ENCODE data around the gene WDFY4. TPM values are rescaled to one million over a fixed set of nuclear protein-coding genes. Genes with fewer than 3 reads are reported as not detected.

Gene WDFY4
- total RNA-seq, 1 experiment from 2014 or later: not detected

DNA sequence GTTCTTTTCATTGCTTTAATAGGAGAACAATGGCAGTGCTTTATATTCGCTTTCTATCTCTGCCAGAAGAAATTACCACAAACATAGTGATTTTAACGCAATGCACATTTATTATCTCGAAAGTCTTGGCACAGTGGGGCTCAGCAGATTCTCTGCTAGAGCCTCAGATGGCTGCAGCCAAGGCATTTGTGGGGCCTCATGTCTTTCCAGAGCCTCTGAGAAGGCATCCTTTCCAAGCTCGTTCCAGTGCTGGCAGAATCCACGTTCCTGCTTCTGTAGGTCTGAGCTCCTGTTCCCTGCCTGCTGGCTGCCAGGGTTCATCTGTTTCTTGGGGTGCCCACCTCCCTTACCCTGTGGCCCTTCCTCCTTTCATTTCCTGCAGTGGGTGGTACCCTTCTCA, 194.8 kb downstream of the WDFY4 start:
- no peak for DNase-seq (ENCODE audit: low read depth)

DNA sequence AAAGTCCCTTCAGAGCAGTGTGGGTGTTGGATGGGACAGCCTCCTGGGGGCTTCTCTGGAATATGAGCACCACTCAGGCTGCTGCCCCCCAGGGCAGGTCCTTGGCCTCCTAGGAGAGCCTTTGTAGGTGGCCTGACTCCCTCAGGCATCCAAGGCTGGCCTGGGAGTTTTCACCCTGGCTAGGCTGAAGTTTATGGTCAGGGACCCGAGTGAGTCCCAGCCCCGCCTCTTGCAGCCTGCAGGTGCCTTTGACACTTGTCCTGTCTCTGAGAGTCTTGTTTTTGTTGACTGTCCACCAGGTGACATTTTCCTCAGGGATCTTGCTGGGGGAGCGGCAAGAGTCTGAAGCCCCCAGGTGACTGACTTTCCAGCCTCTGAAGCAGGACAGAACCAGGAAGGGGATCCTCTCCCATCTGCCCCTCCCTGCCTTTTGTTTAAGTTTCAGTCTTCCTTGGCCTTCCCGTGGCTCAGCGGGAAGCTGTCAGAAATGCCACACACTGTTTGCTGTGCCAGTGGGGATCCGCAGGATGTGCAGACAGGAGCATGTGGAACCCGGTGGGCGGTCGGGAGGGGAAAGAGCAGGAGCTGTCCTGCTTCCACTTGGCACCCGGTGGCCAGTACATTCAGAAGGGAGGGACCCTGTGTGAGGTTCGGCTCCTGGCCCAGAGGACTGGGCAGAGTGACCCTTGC, 195.5 kb downstream of the WDFY4 start:
- DNase-seq (ENCODE audit: low read depth): no peak

DNA sequence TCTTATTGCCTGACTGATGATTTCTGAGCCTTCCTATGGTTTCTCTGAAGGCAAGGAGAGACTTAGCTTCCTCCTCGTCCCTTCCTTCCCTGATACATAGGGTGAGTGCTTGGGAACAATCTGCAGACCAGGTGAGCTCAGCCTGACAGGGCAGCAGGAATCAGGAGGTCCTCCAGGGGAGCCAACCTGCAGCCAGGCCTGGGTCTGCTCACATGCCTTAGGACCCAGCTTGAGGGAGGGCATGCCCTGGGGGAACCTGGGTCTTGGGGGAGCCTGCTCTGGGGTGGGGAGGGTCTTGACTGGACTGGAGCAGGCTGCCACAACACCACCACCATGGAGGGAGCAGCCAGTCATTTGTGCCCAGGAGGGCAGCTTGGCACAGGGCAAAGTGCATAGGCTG, 197.3 kb downstream of the WDFY4 start:
- no peak for DNase-seq (ENCODE audit: low read depth)

DNA sequence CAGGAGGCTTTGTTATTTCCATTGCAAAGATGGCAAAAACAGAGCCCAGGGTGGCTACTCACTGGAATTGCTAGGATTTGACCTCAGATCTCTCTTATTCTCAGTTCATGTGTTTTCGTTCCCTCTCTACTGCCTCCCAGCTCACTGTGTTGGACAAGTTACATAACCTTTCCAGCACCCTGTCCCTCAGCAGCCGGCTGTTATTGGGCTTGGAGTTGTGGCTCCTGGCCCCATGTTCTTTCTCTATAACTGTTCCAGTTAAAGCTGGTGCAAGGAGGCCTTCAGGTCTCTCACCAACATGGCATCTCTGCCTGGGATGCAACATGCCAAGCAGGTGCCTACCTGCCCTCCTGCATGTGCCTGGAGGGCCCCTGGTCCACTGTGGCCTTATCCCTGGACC, 198.2 kb downstream of the WDFY4 start:
- no peak for DNase-seq (ENCODE audit: low read depth)

DNA sequence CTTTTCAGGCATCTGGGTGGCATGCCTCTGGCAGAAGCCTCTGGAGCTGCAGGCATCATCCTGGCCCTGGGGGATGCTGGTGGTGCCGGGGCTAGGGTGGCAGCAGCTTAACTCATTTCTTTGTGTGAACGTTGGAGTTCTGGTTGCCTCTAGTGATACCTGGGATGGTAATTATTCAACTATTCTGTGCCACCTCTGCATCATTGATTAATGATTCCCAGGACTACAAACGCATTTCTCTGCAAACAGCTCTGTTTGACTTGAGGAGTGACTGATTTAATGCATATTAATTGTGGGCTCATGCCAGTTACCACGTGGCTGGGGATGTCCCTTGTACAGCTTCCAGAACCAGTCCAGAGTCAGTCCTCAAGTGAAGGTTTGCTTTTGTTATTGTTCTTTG, 199.0 kb downstream of the WDFY4 start:
- no peak for DNase-seq (ENCODE audit: low read depth)

DNA sequence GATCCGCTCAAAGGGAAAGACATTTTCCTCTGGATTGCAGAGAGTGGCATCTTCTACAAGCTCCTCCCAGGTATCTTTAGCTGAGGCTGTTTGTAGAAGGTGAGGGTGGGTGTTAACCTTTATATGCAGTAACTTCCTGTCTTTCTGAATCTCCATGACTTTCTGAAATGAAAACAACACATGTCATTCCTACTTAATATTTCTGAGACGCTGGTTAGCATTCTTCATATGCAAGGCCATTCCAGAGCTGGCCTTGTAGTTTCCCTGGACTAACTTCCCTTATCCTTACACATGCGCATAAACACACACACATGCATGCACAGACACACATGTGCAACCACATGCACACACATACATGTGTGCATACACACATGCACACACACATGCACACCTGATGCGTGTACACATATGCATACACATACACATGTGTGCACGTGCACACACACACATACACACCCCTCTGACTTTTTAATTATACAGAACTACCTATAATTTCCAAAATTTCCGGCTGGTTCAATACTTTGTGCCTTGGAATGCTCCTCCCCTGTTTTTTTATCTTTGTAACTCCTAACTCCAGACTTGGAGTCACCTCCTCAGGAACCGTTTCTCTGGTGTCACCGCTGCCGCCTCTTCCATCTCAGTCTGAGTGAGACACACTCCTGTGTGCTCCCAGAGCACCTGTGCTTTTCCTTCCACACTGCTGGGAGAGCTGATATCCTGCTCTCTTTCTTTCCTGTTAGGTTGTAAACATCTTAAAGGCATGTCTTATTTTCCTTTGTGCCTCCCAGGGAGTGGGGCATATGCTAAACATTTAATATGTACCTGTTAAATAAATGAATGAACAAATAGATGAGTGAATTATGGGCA, 199.7 kb downstream of the WDFY4 start:
- no peak for DNase-seq (ENCODE audit: low read depth)

DNA sequence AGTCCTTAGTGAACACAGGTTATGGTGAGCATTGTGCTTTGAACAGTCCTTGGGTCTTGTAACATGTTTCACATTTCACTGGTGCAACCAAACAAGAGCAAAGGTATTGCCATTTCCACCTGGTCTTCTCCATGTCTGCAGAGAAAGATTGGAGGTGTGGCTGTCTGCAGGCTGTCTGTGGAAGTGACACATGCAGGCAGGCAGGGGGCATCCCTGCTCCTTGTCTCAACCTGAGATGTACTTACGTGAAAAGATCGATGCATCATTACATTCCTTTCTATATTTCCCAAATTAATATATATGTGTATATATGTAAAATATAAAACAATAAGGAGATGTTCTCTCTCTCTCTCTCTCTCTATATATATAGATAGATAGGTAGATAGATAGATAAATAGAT, 200.7 kb downstream of the WDFY4 start:
- DNase-seq (ENCODE audit: low read depth): no peak

DNA sequence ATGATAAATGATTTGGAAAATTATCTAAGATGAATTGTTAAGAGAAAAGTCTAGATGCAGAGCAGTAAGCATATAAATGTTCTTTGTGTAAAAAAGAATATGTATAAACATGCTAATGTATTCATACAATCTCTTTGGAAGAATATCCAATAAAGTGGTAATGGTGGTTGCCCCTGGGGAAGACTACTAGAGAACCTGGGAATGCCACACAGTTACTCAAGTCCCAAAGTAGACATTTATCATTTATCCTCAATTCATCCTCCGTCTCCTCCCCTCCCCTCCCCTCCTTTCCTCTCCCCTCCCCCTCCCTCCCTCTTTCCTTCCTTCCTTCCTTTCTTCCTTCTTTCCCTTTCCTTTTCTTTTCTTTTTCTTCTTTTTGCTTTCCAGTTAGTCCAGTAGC, 203.3 kb downstream of the WDFY4 start:
- no peak for DNase-seq (ENCODE audit: low read depth)

DNA sequence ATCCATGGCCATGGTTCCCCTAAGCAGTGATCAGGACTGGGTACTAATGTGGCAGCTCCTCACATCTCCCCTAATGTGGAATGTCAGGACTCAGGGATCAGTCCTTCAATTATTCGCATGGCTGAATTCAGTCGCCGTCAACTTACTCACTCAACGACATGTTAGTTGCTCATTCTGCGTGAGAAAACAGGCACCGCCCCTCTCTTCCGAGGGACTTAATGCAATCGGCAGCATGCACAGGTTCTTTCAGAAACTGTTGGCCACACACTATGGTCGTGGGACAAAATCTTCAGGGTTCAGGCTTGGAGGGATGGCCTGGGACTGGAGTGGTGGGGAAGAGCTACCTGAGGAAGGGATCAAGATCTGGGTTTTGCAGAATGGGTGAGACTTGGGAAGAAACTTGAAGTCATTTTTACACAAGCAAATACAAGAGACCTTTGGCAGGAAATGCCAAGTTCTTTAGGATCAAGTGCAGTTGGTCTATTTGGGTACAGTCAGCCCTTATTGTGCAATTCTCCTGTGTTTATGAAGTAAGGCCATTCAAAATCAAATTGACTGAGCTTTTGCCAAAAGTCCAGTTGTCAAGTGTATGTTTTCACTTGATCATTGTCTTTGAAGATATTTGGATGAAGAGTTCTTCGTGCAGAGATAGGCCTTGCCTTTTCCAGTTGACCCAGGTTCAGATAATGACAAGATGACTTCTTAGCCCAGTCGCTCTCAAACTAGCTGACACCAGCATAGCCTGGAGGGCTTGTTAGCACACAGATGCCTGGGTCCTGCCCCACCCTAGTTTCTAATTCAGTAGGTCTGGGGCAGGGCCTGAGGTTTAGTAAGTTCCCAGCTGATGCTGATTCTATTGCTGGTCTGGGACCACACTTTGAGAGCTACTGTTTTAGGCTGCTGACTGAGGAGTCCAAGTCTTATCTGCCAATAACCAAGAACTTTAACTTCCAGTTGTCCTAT, 206.5 kb downstream of the WDFY4 start:
- no peak for DNase-seq (ENCODE audit: low read depth)

DNA sequence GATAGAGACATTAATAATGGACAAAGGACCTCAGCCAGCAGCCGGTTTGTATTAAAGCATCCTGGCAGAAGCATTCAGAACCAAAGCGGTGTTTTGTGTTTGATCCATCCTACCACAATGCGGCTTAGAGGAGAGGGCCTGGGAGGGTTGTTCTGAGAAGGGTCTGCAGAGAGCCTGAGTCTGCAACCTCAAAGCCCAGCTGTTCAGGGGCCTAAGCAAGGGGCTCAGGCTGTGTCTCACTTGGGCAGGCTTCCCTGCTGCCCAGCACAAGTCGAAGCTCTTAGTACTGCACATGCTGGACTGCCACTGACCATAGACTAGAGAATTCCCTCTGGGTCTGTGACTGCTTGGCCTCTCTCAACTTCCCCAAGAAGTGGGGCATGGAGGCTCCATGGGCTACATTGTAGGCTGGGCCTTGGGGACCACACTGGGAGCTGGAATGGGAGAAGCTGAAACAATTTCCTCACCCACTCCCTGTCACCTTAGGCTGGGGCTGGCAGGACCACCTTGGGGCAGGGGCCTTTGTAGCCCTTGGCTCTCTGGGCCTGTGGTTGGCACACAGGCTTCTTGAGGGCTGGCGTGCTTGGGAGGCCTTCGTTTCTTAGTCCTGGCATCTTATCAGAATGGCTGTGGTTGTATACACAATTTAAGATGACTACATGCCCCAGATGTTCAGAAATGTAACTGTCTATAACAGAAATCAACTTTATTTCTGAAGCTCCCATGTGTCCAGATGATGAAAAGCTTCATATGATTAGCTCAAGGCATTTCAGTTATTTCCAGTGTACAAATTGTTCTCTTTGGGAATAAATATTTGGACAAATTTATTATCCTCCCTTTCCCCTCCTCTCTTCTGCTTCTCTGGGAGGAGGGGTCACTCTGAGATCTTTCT, 210.5 kb downstream of the WDFY4 start:
- no peak for DNase-seq (ENCODE audit: low read depth)

DNA sequence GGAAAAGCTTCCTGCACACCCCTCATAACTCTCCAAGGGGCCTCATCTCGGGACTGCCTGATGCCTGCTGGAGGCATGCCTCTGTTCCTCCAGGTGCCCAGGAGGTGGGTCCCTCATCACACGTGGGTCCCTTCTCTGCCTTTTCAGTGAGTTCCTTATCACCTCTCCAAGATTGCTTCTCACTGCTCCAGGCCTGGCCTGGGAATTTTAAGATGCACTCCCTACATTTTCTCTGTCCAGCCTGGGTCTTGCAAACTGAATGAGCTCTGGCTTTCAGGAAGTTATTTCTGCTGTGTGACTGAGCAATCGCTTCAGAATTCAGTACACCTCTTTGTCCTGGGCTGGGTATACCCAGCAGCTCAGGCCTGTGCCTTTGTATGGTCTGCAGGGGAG, 211.1 kb downstream of the WDFY4 start:
- DNase-seq (ENCODE audit: low read depth): no peak

DNA sequence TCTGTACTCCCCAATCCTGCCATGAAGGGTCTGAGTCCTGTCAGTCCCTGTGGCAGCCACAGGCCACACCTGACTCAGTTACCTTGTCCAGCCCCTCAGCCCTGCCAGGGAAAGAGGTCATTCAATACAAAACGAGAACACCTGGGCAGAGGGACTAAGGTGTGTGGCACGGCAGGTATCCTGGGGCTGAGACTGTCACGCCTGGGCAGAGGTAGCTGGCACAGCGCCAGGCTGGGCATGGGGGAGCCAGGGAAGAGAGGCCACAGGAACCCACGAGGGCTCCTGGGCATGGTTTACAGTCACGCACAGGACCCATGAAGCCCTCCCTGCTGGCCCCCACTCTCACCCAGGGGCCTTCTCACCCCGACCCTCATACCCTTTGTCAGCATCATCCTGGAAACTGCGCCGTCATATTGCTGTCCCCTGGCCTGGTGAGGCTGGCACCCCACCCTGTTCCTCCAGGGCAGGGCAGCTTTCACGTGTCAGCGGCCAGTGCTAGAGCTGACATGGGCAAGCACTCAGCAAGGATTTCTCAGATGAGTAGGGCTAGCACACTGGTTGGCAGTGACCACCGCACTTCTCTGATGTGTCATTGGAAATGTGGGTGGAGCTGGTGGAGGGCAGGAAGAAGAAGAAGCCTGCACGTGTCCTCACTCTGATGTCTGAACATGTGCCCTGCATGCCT, 212.2 kb downstream of the WDFY4 start:
- DNase-seq (ENCODE audit: low read depth): no peak

DNA sequence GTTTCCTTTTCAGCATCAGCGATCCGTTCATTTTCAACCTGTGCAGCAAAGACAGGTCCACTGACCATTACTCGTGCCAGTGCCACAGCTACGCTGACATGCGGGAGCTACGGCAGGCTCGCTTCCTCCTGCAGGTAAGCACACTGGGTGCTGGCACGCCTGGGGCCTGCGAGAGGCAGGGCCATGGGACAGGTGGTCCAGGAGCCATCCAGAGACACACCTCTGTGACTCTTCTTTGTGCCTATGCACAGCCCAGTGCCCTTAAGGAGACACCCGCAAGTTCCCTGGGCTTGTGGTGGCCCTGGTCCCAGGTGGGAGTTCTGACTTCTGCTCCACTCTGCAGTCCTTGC, 212.7 kb downstream of the WDFY4 start:
- no peak for DNase-seq (ENCODE audit: low read depth)

DNA sequence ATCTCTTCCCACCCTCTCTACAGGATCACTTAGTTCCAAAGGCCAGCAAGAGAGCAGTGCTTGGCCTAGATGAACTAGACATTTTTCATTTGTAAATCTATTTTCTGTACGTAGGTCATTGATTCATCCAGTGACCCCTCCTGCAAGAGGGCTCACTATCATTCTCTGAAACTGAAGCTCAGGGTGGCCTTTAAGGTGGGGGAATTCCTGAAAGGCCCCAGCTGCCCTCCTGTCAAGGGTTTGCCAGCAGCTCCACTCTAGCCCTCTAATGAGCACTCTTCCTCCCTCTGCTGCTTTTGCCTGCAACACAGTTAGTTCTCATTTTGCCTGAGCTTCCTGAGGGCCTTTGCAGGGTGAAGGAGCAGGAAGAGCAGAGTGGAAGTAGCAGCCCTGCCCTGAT, 213.8 kb downstream of the WDFY4 start:
- DNase-seq (ENCODE audit: low read depth): no peak

DNA sequence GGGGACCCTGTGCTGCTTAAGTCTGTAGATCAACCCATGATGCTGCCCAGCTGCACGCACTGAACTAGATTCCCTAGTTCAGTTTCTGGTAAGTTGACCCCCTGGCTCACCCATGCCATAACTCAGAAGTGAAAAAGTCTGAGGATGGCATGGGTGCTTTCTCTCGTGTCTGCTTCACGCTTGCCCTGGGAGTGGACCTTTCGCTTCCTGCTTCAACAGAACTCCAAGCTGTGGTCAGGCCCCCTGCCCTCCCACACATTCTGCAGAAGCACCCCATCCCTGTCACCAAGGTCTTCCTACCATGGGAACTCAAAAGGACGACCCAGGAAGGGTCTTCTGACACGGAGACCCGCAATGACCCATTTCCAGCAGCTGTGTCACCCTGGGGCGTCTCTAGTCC, 215.1 kb downstream of the WDFY4 start:
- no peak for DNase-seq (ENCODE audit: low read depth)

DNA sequence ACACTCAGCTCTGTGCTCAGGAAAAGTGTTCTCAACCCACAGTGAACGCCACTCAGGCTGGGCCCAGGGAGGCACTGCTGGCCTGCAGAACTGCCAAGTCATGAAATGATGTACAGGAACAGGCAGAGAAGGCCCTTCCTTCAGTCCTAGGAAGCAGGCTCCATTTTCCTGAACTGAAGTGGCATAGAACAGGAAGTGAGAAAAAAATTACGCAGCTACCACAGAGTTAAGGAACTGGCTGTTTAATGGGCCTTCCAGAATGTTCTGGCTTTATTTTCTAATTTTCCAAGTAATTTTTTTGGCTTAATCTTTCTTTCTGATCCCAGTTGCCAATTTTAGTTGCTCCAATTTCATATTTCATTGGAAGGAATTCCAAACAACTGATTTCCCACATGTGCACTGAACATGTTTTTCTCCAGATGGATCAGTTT, 215.7 kb downstream of the WDFY4 start:
- DNase-seq (ENCODE audit: low read depth): no peak

DNA sequence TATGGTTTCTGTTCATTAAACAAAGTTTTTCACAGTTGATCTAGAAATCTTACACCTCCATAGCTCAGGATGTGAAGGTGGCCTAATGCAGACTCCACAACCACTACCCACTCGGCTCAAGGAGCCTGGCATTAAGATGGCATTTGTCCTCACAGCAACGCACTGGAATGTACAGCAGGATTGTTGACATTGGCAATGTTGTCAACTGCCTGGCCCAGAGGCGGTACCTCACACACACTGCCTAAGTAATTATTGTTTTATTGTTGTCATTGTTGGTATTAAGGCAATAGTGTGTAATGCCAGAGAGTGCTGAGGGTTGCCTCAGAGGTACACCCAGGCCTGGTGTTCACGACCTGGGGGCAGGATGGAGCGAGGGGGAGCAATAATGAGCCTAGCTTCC, 216.6 kb downstream of the WDFY4 start:
- no peak for DNase-seq (ENCODE audit: low read depth)

DNA sequence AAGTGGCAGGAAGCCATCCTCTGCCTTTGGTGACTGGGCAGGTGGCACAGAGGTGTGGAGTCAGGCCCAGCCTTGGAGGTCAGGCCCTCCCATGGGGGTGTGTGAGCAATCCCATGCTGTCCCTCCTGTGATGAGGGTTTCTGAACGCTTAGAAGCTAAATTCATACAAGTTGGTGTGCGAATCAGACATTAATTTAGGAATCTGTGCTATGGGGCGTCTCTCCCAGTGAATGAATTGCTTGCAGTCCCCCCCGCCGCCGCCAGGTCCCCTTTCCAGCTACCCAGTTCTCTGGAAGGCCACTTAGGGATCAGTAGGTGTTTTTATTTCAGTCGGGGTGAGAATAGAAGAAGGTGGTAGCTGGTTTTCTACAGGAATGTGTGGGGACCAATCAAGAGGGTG, 217.4 kb downstream of the WDFY4 start:
- no peak for DNase-seq (ENCODE audit: low read depth)

DNA sequence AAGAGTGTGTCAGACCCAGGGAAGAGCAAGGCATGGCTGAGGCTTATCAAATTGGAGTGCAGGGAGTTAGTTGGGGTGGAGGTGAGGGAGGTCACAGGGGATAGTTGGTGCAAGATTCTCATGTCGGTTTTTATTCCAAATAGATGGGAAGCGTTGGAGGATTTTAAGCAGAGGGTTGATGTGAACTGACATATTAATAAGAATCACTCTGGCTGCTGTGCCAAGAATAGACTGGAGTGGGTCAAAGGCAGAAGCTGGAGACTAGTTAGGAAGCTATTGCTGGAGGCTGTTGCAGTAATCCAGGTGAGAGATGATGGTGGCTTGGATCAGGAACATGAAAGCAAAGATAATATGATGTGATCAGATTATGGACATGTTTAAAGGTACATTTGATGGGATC, 218.5 kb downstream of the WDFY4 start:
- DNase-seq (ENCODE audit: low read depth): no peak

DNA sequence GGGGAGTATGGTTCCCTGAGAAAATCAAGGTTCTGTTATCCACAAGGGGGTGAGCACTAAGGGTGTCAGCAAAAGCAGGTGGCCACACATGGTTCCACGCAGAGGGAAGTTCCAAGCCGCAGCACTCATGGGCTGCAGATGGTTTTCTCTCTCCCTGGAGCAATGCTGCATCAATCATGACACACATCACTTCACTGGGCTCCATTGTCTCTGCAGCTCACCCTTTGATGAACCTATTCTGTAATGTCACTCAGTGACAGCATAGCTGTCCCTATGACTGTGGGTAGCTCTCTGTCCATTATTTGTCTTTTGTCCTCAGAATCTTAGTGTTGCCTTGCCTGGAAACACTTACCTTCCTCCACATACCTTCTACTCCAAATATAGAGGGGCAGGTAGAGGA, 220.2 kb downstream of the WDFY4 start:
- no peak for DNase-seq (ENCODE audit: low read depth)

DNA sequence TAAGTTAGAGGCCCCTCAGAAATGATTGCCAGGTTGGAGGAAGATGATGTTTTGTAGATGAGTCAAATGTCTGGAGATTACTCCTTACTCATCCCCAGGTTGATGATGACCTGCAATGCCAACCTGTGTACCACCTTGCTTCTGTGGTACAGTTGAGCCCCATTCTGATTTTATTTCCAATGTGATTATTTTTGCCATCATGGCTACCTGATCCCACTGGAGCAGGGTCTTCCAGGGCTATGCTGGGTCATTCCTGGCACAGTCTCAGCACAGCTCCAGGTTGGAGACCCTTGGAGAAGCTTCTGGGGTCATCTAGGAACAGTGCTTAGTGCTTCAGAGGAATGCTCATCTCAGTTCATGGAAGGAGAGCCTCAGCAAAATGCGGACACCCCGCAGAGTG, 220.6 kb downstream of the WDFY4 start:
- DNase-seq (ENCODE audit: low read depth): no peak

Measured in Daoy (cell line).